BLaER1 (cell line): Measurements from ENCODE around the gene LRRC59.
"Not testable (repeated sequence)": the region's sequence is repeated elsewhere in the genome, so short reads cannot be mapped to it uniquely, and the experiment has no call there.

Experiments
- H3K27ac ChIP-seq: shearing (Covaris generic); formaldehyde crosslinking; 2 replicates; pipeline ENCODE4 v1.8.1; 2022
- H3K27me3 ChIP-seq: shearing (Covaris generic); formaldehyde crosslinking; 2 replicates; pipeline ENCODE4 v1.8.1; 2022
- H3K36me3 ChIP-seq: shearing (Covaris generic); formaldehyde crosslinking; 2 replicates; pipeline ENCODE4 v1.8.1; 2022
- H3K4me1 ChIP-seq: shearing (Covaris generic); formaldehyde crosslinking; 2 replicates; pipeline ENCODE4 v1.8.1; 2022
- H3K4me2 ChIP-seq: shearing (Covaris generic); formaldehyde crosslinking; 2 replicates; pipeline ENCODE4 v1.8.1; 2022
- H3K4me3 ChIP-seq: shearing (Covaris generic); formaldehyde crosslinking; 2 replicates; pipeline ENCODE4 v1.8.1; 2022
- H3K9ac ChIP-seq: shearing (Covaris generic); formaldehyde crosslinking; 2 replicates; pipeline ENCODE4 v1.8.1; 2022
- H3K9me3 ChIP-seq: shearing (Covaris generic); formaldehyde crosslinking; 2 replicates; pipeline ENCODE4 v1.8.1; 2022
- H4K20me1 ChIP-seq: shearing (Covaris generic); formaldehyde crosslinking; 2 replicates; pipeline ENCODE4 v1.8.1; 2022
- Cebpa-rat ChIP-seq: shearing (Covaris generic); IDR thresholded peaks from 2 replicates; pipeline ENCODE4 v1.8.1; 2022

The LRRC59 gene

GRCh38 chr17:50424996-50425681, 27.8 kb upstream of the LRRC59 start:
- no peaks in the 10 kb centered on the region for H3K27me3 ChIP-seq
- peak overlapping the region; percentile 79 for H3K9ac ChIP-seq
- H3K4me3 ChIP-seq: peak overlapping the region; percentile 73
- H3K4me2 ChIP-seq: peak overlapping the region; percentile 99
- no peaks in the 10 kb centered on the region for H3K36me3 ChIP-seq
- H3K27ac ChIP-seq: peak overlapping the region; percentile 85
- TF ChIP-seq Cebpa-rat: no peak
- peaks cover 67% of the 10 kb centered on the region for H3K4me1 ChIP-seq
- no peaks in the 10 kb centered on the region for H4K20me1 ChIP-seq
- H3K9me3 ChIP-seq: peaks cover 5% of the 10 kb centered on the region; the same call in 1 of the 2 replicates

- no peaks in the 10 kb centered on the region for H3K27me3 ChIP-seq
- H3K9ac ChIP-seq: no peak overlapping the region; the same call in 1 of the 2 replicates
- H3K4me2 ChIP-seq: peak overlapping the region; percentile 99
- H3K27ac ChIP-seq: peak overlapping the region; percentile 85
- H3K4me1 ChIP-seq: peaks cover 67% of the 10 kb centered on the region
- H4K20me1 ChIP-seq: no peaks in the 10 kb centered on the region
- no peaks in the 10 kb centered on the region for H3K36me3 ChIP-seq
- H3K4me3 ChIP-seq: no peak overlapping the region; the same call in 1 of the 2 replicates
- no peak for TF ChIP-seq Cebpa-rat
- H3K9me3 ChIP-seq: peaks cover 12% of the 10 kb centered on the region
Measured at GRCh38 chr17:50424246-50424995, 27.1 kb upstream of the LRRC59 start.

GRCh38 chr17:50423553-50424159, 26.3 kb upstream of the LRRC59 start:
- Histone ChIP-seq H4K20me1 (no peaks in the 10 kb centered on the region), H3K27me3 (no peaks in the 10 kb centered on the region), H3K36me3 (no peaks in the 10 kb centered on the region), H3K4me2 (peak overlapping the region; percentile 27), H3K4me3 (no peak overlapping the region), H3K9ac (no peak overlapping the region), H3K9me3 (peaks cover 20% of the 10 kb centered on the region), H3K4me1 (peaks cover 67% of the 10 kb centered on the region), H3K27ac (no peak overlapping the region)
- TF ChIP-seq Cebpa-rat: no peak

- H3K27ac ChIP-seq: no peak overlapping the region
- peaks cover 21% of the 10 kb centered on the region for H3K9me3 ChIP-seq
- no peaks in the 10 kb centered on the region for H4K20me1 ChIP-seq
- H3K4me1 ChIP-seq: peaks cover 59% of the 10 kb centered on the region
- H3K4me2 ChIP-seq: no peak overlapping the region
- no peak overlapping the region for H3K9ac ChIP-seq
- H3K27me3 ChIP-seq: no peaks in the 10 kb centered on the region
- no peak for TF ChIP-seq Cebpa-rat
- H3K36me3 ChIP-seq: no peaks in the 10 kb centered on the region
- no peak overlapping the region for H3K4me3 ChIP-seq
Measured at GRCh38 chr17:50422738-50423137, 25.4 kb upstream of the LRRC59 start.

GRCh38 chr17:50421308-50422051, 24.2 kb upstream of the LRRC59 start:
- H3K9me3 ChIP-seq: peaks cover 21% of the 10 kb centered on the region
- H3K4me1 ChIP-seq: peaks cover 47% of the 10 kb centered on the region
- no peak for TF ChIP-seq Cebpa-rat
- peak overlapping the region; percentile 75 for H3K27ac ChIP-seq
- H3K9ac ChIP-seq: peak overlapping the region; percentile 69
- peak overlapping the region; percentile 59 for H3K4me3 ChIP-seq
- no peaks in the 10 kb centered on the region for H3K36me3 ChIP-seq
- peak overlapping the region; percentile 82 for H3K4me2 ChIP-seq
- no peaks in the 10 kb centered on the region for H3K27me3 ChIP-seq
- H4K20me1 ChIP-seq: no peaks in the 10 kb centered on the region

GRCh38 chr17:50420419-50421112, 23.2 kb upstream of the LRRC59 start:
- Histone ChIP-seq H3K27ac (peak overlapping the region; percentile 75), H3K4me2 (peak overlapping the region; percentile 82), H3K36me3 (no peaks in the 10 kb centered on the region), H4K20me1 (no peaks in the 10 kb centered on the region), H3K4me3 (peak overlapping the region; percentile 59), H3K9ac (peak overlapping the region; percentile 69), H3K27me3 (no peaks in the 10 kb centered on the region), H3K9me3 (peaks cover 21% of the 10 kb centered on the region), H3K4me1 (peaks cover 44% of the 10 kb centered on the region)
- TF ChIP-seq Cebpa-rat: peak; percentile 42; the same call in 1 of the 2 replicates

- Histone ChIP-seq H3K4me1 (peaks cover 34% of the 10 kb centered on the region), H3K9me3 (peaks cover 21% of the 10 kb centered on the region)
- not testable (repeated sequence) for H3K4me2 ChIP-seq, H4K20me1 ChIP-seq, H3K27ac ChIP-seq, H3K36me3 ChIP-seq, H3K27me3 ChIP-seq, H3K9ac ChIP-seq, H3K4me3 ChIP-seq
Measured at GRCh38 chr17:50419577-50419976, 22.3 kb upstream of the LRRC59 start.

- Histone ChIP-seq H3K9me3 (peaks cover 13% of the 10 kb centered on the region), H3K4me3 (no peak overlapping the region), H3K4me1 (no peaks in the 10 kb centered on the region), H3K36me3 (no peaks in the 10 kb centered on the region), H3K27me3 (no peaks in the 10 kb centered on the region), H3K4me2 (no peak overlapping the region), H3K27ac (no peak overlapping the region), H4K20me1 (no peaks in the 10 kb centered on the region), H3K9ac (no peak overlapping the region)
- no peak for TF ChIP-seq Cebpa-rat
Measured at GRCh38 chr17:50414808-50415207, 17.5 kb upstream of the LRRC59 start.

GRCh38 chr17:50412188-50412732, 14.9 kb upstream of the LRRC59 start:
- H3K9me3 ChIP-seq: no peaks in the 10 kb centered on the region
- H3K27ac ChIP-seq: no peak overlapping the region
- no peak overlapping the region for H3K4me2 ChIP-seq
- no peaks in the 10 kb centered on the region for H4K20me1 ChIP-seq
- no peaks in the 10 kb centered on the region for H3K36me3 ChIP-seq
- no peaks in the 10 kb centered on the region for H3K4me1 ChIP-seq
- no peak for TF ChIP-seq Cebpa-rat
- no peaks in the 10 kb centered on the region for H3K27me3 ChIP-seq
- H3K9ac ChIP-seq: no peak overlapping the region
- no peak overlapping the region for H3K4me3 ChIP-seq
